CD4-positive, alpha-beta T cell treated with Interleukin-6 at 100 ng/mL for 8 hours (primary cell): Measurements from ENCODE around the gene NXPE2.

Source experiments
- DNase-seq: peaks from one replicate; pipeline ENCODE4 v3.0.0-alpha.2; 2020; ENCODE audit warnings: mixed read lengths, low spot score

Gene NXPE2

GRCh38 chr11:114745150-114745671, 66.9 kb downstream of the NXPE2 start:
- DNase-seq: no peak

- no peak for DNase-seq
These were observed 67.7 kb downstream of the NXPE2 start for GRCh38 chr11:114746013-114746412.
